Adrenal gland (tissue), 5 donors: ENCODE measurements around the gene LUM.

ENCODE experiments used
- CTCF ChIP-seq, 6 experiments: fragments of 450-650 bp in 4 of 6; fragments of 200-600 bp in 2 of 6; sonication (generic) in 1 of 6; IDR thresholded peaks; 1 replicate in 5 of 6; 2 replicates in 1 of 6; pipeline versions ENCODE4 v1.5.1 to v1.8.0; 2016 to 2021; ENCODE audit warnings: antibody characterized with exemption in 6 of 6, mild to moderate bottlenecking in 2 of 6, moderate library complexity in 1 of 6
- POLR2A ChIP-seq, 2 donors: fragments of 450-650 bp; IDR thresholded peaks; one replicate each; pipeline ENCODE4 v1.6.1; 2017; ENCODE audit warnings: antibody characterized with exemption in 2 of 2, mild to moderate bottlenecking in 2 of 2, moderate library complexity in 1 of 2
- donor health status: DM: no; HTN: no; CAD: no.

- TF ChIP-seq CTCF (IDR thresholded peaks at IDR 0.05) (no peak), POLR2A (IDR thresholded peaks at IDR 0.05) (no peak)
Observed at GRCh38 chr12:91065396-91065795, 45.9 kb downstream of the LUM start.
